ENCODE measurements around the gene RBM47. TPM values are rescaled to one million over a fixed set of nuclear protein-coding genes. Genes with fewer than 3 reads are reported as not detected.

Gene RBM47
- total RNA-seq, 2 experiments from 2014 or later = 0.27 to 0.92 TPM

DNA sequence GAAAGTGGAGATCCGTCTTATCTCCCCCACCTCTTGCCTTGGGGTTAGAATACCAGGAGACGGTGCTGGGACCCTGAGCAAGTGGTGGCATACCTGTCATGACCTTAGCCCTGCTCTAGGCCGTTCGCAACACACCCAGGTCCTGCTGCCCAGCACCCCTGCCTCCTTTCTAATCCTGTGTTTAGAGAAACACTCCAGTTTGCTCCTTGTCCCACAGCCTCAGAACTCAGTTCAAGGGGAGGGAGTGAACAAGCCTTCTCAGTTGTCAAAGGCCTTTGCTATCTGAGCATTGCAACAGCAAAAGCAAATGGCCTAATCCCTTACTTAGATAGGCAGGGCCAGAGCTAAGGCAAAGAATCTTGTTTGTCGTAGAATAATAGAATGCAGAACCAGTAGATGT lies 226.6 kb downstream of the RBM47 start:
- Mint-ChIP-seq H3K27ac (no peak overlapping the region), H3K9me3 (peaks cover 8% of the 10 kb centered on the region)

GRCh38 chr4:40402556-40402955 lies 227.1 kb downstream of the RBM47 start:
- Histone ChIP-seq H3K27ac (ENCODE audit: low read depth in 1 of 2, low read length in 2 of 2) (no peak overlapping the region), H3K36me3 (ENCODE audit: insufficient read depth, low read length) (no peaks in the 10 kb centered on the region), H3K4me3 (ENCODE audit: low read length) (no peak overlapping the region), H3K4me1 (ENCODE audit: insufficient read depth, low read length) (no peaks in the 10 kb centered on the region), H3K27me3 (ENCODE audit: control insufficient read depth in 1 of 2, insufficient read depth in 2 of 2, low read length in 2 of 2) (no peaks in the 10 kb centered on the region), H3K9me3 (ENCODE audit: control insufficient read depth in 1 of 2, insufficient read depth in 1 of 2, low read length in 2 of 2) (peaks cover 0 to 8% of the 10 kb centered on the region in 2 experiments)
- POLR2A ChIA-PET = no interaction called here
- H3K36me3 Mint-ChIP-seq (ENCODE audit: low read depth) = no peaks in the 10 kb centered on the region
- intact Hi-C loops (cut with DNase I, micrococcal nuclease) = no loop called here
- no peak overlapping the region for H3K27ac Mint-ChIP-seq
- H3K9me3 Mint-ChIP-seq = peaks cover 5% of the 10 kb centered on the region
- TF ChIP-seq CTCF (IDR thresholded peaks at IDR 0.05) = no peak
- no peak overlapping the region for H3K4me3 Mint-ChIP-seq
- DNase-seq = no peak
- ATAC-seq (ENCODE audit: poor library complexity) = no peak
- no peaks in the 10 kb centered on the region for H3K4me1 Mint-ChIP-seq (ENCODE audit: low read depth)
- no peaks in the 10 kb centered on the region for H3K27me3 Mint-ChIP-seq
- CTCF ChIA-PET = no interaction called here

More for the DNA sequence above, 226.6 kb downstream of the RBM47 start:
- H3K4me1 Mint-ChIP-seq (ENCODE audit: low read depth) = no peaks in the 10 kb centered on the region
- H3K27ac ChIP-seq (ENCODE audit: low read depth in 1 of 2, low read length in 2 of 2) = no peak overlapping the region
- no peaks in the 10 kb centered on the region for H3K27me3 Mint-ChIP-seq
- H3K4me3 Mint-ChIP-seq = no peak overlapping the region
- H3K9me3 ChIP-seq (ENCODE audit: control insufficient read depth in 1 of 2, insufficient read depth in 1 of 2, low read length in 2 of 2) = peaks cover 0 to 8% of the 10 kb centered on the region in 2 experiments
- no peaks in the 10 kb centered on the region for H3K27me3 ChIP-seq (ENCODE audit: control insufficient read depth in 1 of 2, insufficient read depth in 2 of 2, low read length in 2 of 2)
- H3K4me3 ChIP-seq (ENCODE audit: low read length) = no peak overlapping the region
- CTCF ChIA-PET = no interaction called here
- no peak for TF ChIP-seq CTCF (IDR thresholded peaks at IDR 0.05)
- H3K36me3 Mint-ChIP-seq (ENCODE audit: low read depth) = no peaks in the 10 kb centered on the region
- H3K4me1 ChIP-seq (ENCODE audit: insufficient read depth, low read length) = no peaks in the 10 kb centered on the region
- no peak for DNase-seq
- H3K36me3 ChIP-seq (ENCODE audit: insufficient read depth, low read length) = no peaks in the 10 kb centered on the region
- POLR2A ChIA-PET = no interaction called here
- no peak for ATAC-seq (ENCODE audit: poor library complexity)
- intact Hi-C loops (cut with DNase I, micrococcal nuclease) = no loop called here

DNA sequence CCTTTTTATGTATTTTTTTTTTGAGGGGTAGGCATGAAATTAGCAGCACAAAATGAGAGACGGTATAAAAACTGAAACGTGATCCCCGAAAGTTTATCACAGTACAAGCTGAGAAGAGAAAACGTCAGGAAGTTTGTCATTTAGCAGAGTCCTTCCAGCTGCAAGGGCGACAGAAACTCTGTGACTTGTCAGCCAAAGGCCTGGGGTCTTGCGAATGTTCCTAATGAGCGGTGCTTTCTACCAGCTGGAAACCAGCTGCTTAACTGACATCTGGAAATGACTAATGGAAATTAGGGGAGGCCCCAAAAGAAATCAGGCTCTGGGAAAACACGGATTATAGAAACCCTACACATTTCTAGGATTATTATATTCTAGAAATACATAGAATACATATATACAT lies 228.0 kb downstream of the RBM47 start:
- no peaks in the 10 kb centered on the region for H3K9me3 Mint-ChIP-seq
- no peaks in the 10 kb centered on the region for H3K4me1 Mint-ChIP-seq (ENCODE audit: low read depth)
- H3K4me3 Mint-ChIP-seq = no peak overlapping the region
- no peaks in the 10 kb centered on the region for H3K36me3 Mint-ChIP-seq (ENCODE audit: low read depth)
- no peaks in the 10 kb centered on the region for H3K4me1 ChIP-seq (ENCODE audit: insufficient read depth, low read length)
- ATAC-seq (ENCODE audit: poor library complexity) = no peak
- intact Hi-C loops (cut with DNase I, micrococcal nuclease) = no loop called here
- no peaks in the 10 kb centered on the region for H3K36me3 ChIP-seq (ENCODE audit: insufficient read depth, low read length)
- no peak overlapping the region for H3K4me3 ChIP-seq (ENCODE audit: low read length)
- H3K27me3 Mint-ChIP-seq = no peaks in the 10 kb centered on the region
- ChIA-PET CTCF (no interaction called here), POLR2A (no interaction called here)
- no peak overlapping the region for H3K27ac ChIP-seq (ENCODE audit: low read depth in 1 of 2, low read length in 2 of 2)
- DNase-seq = no peak
- TF ChIP-seq CTCF (IDR thresholded peaks at IDR 0.05) = no peak
- H3K9me3 ChIP-seq (ENCODE audit: control insufficient read depth in 1 of 2, insufficient read depth in 1 of 2, low read length in 2 of 2) = peaks cover 0 to 4% of the 10 kb centered on the region in 2 experiments
- no peaks in the 10 kb centered on the region for H3K27me3 ChIP-seq (ENCODE audit: control insufficient read depth in 1 of 2, insufficient read depth in 2 of 2, low read length in 2 of 2)
- no peak overlapping the region for H3K27ac Mint-ChIP-seq

Data from CD4-positive, alpha-beta T cell (primary cell).